HUDEP-2 (cell line): ENCODE data around the gene LRP8.
A peak's percentile ranks its signal among the peaks of the same experiment; 100 is the strongest.

Experiments used
- DNase-seq, 76 experiments: peaks; one replicate each; lab custom pipeline; 2025; ENCODE audit not compliant: unreplicated experiment in 76 of 76; lab: John Stamatoyannopoulos, UW

LRP8 gene

DNA sequence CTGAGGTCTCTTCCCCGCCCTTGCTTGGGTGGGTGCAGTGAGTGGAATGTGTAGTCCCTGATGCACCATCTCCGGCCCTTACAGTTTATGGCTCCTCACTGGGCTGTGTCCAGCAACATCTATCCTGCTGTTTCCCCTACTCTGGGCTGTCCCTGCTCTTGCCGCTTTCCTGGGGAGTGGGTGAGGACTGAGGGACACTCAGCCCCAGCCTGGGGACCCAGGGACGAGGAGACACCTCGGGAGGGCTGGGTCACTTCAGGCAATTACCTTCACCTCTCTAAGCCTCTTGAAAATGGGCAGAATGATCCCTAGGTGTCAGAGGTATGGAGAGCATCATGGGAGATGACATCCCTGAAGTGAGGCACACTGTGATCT, 13.6 kb upstream of the LRP8 start:
- DNase-seq: no peak

DNA sequence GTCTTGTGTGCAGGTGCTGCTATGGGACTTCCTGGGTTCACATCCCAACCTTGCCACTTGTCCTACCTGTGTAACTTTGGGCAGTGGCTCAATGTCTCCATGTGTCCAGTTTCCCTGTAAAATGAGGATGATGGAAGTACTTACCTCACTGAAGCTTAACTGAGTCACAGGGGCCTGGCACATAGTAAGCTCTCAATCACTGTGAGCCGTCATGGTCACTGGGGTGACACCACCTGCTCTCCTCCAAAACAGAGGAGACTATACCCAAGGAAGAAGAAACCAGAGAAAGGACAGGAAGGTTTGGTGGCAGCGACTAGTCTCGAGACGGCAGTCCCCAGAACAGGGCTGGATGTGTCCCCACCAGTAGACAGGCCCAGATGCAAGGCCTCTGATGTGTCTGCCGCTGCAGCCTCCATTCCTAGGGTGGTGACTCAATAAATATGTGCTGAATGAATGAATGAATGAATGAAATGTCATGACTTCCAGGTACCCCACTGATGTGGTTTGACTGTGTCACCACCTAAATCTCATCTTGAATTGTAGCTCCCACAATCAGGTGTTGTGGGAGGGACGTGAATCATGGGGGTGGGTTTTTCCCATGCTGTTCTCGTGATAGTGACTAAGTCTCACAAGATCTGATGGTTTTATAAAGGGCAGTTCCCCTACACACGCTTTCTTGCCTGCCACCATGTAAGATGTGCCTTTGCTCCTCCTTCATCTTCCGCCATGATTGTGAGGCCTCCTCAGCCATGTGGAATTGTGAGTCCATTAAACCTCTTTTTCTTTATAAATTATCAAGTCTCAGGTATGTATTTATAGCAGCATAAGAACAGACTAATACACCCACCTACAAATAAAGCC, 13.0 kb upstream of the LRP8 start:
- DNase-seq: no peak

DNA sequence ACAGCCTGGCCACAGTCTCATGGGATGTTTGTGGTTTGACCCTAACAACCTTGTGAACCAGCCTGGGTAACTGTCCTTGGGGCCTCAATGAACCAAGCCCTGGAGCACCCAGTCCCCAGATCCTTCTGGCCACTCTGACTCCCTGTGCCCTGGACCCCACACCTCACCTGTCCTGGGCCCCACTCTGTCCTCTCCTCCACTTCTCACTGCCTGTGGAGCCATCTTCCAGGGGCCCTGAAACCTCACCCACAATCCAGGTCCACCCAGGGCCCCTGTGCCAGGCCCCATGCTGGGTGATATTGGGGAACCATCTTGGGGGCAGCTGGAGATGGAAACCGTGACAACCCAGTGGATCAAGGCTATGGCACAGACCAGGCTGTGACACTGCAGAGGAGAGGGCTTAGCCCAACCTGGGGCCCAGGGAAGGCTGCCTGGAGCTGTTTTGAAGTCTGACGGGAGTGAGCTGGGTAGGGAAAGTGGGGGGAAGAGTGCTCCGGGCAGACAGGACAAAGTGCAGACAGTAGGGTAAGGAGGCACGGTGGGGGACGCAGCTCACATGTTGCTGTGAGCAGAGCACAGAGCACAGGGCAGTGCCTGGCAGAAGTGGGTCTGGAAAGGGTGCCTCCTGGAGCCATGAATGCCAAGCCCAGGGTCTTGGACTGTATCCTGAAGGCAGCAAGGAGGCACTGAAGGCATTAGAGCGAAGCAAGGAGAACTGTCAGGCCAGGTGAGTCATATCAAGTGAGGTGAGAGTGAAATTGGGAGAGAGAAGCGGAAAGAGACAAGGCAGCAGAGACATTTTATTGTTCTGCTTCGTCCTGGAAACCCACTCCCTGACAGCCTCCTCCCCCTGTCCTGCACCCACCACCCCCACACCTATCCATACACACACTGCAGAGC, 12.1 kb upstream of the LRP8 start:
- DNase-seq: no peak

DNA sequence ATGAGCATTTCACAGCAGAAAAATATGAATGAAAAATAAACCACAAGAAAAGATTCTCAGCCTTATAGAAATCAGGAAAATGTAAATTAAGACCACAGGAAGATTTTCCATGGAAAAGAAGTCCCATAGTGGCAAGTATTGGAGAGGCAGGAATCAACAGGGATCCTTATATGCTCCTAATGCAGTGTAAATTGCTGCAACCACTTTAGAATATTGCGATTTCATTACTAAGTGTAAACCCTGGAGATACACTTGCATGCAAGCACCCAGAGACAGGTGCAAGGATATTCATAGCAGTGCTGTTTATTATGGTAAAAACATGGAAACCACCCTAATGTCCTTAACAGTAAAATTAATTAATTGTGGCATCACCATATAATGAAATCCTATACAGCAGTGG, 10.6 kb upstream of the LRP8 start:
- DNase-seq: no peak

DNA sequence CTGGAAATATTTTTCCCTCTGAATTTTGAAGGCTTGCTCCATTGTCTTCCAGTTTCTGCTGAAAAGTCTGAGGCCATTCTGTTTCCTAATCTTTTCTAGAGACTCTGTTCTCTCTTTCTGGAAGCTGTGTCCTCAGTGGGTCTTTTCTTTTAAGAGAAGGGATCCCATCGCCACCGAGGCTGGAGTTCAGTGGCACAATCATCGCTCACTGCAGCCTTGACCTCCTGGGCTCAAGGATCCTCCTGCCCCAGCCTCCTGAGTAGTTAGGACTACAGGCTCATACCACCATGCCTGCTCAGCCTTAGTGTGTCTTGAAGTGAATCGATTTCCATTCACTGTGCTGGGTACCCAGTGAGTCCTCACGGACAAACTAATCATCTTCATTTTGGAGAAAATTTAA, 9.6 kb upstream of the LRP8 start:
- no peak for DNase-seq

DNA sequence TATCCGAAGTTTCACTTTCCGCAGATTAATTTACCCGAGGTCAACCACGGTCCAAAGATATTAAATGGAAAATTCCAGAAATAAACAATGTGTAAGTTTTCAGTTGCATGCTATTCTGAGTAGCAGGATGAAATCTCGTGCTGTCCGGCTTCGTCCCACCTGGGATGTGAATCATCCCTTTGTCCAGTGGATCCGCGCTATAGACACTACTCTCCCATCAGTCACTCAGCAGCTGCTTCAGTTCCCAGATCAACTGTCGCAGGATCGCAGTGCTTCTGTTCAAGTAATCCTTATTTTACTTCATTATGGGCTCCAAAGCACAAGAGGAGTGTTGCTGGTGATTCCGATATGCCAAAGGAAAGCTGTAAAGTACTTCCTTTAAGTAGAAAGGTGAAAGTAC, 8.3 kb upstream of the LRP8 start:
- no peak for DNase-seq

DNA sequence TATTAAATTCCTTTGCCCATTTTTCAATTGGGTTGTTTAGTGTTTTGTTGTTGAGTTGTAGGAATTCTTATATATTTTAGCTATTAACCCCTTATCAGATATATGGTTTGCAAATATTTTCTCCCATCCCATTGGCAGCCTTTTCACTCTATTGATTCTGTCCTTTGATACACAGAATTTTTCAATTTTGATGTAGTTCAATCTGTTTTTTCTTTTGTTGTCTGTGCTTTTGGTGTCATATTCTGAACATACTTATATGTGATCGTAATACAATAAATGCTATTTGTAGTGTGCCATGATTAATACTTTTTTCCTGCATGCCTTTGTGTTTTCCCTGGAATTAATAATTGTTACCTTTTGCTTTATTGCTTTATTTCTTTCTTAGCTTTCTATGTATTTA, 7.8 kb upstream of the LRP8 start:
- DNase-seq: no peak

DNA sequence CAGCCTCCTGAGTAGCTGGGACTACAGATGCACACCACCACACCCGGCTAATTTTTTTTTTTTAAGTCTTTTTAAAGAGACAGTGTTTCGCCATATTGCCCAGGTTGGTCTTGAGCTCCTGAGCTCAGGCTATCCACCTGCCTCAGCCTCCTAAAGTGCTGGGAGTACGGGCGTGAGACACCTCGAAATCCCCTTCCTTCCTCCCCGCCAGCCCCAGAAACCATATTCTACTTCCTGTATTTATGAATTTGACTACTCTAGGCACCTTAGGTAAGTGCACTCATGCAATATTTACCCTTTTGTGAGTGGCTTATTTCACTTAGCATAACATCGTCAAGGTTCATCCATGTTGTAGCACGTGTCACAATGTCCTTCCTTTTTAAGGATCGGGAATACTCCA, 6.9 kb upstream of the LRP8 start:
- no peak for DNase-seq

DNA sequence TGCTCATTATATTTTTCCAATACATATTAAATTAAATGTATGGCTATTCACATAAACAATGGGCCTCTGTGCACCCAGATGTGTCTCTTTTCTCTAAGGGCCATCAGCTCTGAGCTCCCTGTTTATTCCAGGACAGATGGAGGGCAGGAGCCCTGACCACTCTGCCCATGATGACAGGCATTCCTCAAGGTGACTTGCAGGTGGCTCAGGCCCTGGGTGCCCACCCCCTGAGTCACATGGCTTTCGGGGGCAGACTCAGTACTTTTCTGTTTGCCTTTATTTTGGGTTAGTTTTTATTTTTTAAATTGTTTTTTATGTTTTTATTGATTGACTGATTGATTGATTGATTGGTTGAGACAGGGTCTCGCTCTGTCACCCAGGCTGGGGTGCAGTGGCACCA, 6.4 kb upstream of the LRP8 start:
- no peak for DNase-seq

DNA sequence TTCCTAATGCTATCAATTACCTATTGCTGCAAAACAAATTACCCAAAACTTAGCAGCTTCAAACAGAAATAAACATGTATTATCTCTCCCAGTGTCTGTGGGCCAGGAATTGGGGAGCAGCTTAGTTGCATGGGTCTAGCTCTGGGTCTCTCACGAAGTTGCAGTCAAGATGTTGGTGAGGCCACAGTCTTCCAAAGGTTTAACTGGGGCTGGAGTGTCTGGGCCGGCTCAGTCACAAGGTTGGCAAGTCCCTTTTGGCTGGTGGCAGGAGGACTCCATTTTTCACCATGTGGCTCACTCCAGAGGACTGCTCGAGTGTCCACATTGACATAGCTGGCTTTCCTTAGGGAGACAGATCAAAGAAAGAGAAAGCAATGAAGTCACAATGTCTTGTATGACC, 5.0 kb upstream of the LRP8 start:
- no peak for DNase-seq

DNA sequence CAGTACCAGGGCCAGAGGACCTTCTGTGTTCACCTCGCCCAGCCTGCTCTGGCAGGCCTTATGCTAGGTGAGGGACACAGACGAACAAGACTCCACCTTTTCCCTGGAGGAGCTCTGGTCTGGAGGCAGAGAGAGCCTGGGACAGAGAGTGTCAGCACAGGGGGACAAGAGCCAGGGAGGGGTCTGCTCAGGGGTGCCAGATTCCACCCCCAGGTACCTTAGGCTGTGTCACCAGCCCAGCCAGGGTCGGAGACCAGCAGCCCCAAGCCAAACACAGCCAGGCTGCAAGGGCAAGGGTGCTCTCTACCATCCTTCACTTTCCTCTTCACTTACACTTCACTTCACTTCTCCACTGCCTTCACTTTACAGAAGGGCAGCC, 4.3 kb upstream of the LRP8 start:
- DNase-seq: no peak

DNA sequence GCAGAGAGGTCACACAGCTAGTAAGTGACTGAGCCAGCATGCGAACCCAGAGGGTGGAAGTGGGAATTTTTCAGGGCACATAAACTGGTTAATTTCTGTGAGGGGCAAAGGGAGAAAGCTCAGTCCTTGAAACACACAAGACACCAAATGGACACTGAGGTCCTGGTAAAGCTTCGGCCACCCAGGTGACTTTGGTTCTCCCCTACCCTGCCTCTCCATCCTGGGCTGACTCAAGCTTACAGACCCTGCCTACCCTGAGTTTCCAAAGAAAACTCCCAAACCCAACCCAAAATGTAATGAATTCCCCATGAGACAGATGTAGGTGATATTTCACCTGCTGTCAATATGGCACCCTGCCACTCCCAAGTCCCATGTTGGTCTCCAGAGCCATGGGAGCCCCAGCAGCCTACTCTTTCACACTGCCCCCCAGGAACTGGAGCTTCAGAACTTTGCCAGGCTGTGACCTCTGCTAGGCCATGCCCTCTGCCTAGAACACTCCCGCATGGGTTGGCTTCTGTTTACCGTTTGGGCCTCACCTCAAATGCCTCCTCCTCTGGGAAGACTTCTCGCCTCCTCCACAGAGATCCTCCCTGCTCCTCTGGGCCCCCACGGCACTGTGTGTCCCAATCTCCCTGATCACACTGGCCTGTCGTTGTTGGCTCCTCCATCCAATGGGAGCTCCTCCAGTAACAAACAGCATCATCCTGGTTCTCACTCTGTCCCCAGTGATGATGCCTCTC, 3.7 kb upstream of the LRP8 start:
- DNase-seq: no peak

DNA sequence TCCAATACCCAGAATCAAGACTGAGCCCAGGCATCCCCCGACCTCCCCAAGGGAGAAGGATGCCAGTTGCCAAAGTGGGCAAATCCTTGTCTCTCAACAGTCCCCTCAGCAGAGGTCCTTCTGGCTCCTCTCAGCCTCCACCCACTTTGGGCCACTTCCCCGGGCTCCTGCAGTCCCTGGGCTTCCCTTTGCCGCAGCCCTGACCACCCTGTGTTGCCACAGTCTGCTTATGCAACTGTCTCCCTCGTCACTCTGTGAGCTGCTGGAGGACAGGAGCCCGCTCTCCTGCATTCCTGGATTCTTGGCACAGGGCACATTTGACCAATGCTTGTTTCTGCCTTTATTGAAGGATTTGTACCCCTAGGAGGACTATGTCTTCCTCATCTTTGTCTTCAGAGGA, 2.9 kb upstream of the LRP8 start:
- no peak for DNase-seq

DNA sequence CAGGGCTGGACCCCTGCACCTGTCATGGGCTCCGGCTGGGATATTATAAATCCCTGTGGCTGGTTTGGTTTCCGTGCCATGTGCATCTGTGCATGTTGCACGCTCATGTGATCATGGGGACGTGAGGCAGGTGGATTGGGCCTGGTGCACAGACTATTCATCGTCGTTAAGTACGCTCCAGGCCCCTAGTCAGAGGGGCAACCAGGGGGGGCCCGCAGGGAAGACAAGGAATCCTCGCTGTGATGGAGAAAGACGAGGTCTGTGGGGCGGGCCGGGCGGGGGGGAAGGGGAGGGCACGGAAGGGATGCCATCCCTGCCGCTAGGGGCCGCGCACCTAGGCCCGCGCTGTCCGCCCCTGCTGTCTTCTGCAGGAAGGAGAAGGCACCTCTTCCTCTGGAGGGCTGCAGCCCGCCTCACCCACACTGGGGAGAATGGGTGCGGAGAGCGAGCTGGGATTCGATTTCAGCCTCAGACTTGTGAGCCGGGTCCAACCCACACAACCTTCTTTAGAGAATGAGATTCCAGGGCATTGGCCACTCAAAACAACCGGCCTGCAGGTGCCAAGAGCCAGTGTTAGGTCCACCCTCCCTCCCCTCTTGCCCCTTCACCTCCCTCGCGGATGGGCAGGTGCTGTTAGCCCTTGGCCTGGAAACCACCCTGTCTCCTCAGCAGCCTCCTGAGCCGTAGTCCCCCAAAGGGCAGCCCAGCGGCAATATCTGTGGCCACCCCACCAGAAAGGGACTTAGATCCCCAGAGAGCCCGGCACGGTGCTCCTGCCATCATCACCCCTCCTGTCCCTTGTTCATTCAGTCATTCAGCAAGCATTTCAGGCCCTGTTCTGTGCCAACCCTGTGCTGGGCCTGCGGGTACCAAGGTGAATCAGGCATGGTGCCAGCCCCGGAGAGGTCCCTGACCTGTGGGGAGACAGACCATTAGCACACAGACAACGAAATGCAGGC, 950 bp upstream of the LRP8 start:
- no peak for DNase-seq

DNA sequence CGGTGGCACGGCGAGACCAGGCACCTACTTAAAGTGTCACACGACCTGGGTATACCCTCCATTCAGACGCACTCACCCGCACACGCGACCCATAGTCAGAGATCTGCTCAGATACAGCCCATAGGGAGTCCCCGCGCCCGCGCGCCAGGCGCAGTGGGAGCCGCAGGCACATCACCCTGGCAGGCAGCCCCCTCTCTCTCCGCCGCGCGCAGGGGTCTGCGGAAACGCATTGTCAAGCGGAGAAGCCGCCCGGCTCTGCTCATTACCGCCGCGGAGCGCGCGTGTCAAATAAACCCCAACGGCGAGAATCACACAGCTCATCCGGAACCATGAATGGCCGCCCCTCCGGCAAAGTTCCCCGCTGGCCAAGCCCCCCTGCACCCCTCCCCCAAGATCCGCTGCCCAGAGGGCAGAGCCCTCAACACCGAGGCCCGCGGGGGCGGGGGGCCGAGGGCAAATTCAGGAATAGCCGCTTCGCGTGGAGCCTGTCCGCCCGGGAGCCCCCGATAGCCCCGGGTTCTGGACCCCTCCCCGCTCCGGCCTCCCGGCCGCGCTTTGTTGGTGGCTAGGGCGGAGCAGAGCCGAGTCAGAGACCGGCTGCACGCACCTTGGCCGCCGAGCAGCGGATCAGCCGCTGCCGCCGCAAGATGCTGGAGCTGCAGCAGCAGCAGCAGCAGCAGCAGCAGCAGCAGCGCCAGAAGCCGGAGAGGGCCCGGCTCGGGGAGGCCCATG, 522 bp downstream of the LRP8 start:
- DNase-seq: peak in 25 of 76 experiments; percentile 6 to 51 (median 26)

DNA sequence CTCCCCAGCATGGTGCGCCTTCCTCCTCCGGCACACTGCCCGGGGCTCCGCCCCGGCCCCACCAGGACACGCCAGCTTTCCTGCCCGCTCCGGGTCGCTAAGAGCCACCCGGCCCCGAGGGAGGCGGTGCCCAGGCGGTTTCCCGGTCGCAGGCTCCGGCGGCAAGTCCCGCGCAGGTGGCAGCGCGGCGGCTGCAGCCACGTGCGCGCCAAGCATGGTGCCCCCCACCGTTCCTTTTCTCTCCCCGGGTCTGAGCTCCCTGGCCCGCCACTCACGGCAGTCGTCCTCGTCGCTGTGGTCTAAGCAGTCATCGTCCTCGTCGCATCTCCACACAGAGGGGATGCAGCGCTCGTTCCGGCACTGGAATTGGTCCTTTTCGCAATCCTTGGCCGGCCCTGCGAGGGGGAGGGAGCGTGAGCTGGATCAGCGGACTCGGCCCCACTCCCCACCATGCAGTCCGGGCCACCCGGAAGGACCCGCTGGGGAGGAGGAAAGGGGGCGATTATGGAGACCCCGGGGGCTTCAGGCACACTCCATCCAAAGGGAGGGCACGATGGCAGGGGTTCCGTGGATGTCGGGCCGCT, 1.2 kb downstream of the LRP8 start:
- DNase-seq: peak in 30 of 76 experiments; percentile 19 to 80 (median 65)

DNA sequence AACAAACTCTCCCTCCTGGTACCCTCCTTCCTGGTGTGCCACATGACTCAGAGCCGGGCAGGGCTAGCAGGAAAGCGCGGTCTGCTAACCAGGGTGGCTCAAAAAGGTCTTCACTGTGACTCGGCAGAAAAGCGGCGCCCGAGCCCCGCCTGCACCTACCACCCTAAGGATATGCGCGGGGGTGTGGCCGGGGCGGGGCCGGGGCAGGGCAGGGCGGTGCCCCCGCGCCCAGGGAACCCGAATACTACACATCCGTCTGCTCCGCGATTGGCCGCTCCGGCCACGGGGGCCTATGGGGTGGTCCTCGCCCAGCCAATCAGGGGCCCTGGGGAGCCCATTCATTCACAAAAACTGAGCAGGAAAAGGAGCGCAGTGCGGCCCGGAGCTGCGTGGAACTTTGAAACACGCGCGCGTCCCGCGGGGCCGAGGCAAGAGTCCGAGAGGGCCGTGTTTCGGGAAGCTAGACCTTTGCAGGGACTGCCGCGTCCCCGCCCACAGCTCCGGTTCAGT, 1.7 kb downstream of the LRP8 start:
- peak; percentile 36 to 94 (median 87) for DNase-seq

DNA sequence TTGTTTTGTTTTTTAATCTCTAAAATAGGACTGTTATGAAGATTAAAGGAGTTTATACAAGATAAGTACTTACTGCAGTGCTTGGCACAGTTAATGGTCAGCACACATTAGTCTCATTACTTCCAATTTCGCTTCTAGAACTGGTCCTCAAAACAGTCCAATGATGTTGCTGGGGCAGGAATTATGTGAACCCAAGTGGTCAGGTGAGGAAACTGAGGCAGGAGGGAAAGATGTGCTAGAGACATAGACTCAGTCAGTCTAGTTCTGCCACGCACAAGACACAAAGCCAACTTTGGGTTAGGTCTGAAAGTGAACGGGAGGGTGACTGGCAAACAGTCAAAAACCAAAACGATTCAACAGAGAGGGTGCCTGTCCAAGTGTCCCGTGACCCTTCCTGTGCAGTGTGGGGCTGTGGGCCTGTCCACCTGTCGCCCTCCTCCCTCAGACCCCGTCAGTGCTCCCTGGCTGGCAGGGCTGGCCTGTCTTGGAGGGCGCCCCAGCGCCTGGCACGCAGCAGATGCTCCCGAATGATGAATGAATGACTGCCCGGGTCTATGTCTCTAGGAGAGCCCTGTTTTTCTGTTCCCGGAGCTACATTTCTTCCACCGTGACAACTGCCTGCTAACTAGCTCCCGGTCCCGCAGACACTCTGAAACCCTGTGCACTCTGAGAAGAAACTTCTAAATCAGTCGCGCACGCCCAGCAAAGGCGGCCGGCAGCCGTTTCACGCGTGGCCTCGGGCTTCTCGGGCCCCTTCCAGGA, 2.4 kb downstream of the LRP8 start:
- DNase-seq: peak in 10 of 76 experiments; percentile 11 to 68 (median 35)
